ENCODE results near the gene SEZ6L. TPM values are rescaled to one million over a fixed set of nuclear protein-coding genes. Genes with fewer than 3 reads are reported as not detected.

The SEZ6L gene
- polyA plus RNA-seq, 3 donors = 0.01 to 0.67 TPM; not detected in 1

- no peak within 1 kb of the TSS for H3K27ac ChIP-seq (ENCODE audit: low read depth, low read length)
- 1 to 2% (median 1%) methylated on average over 51 to 88 of the region's 96 CpGs for WGBS, 3 donors
Observed at GRCh38 chr22:26428515-26429457, 259.5 kb downstream of the SEZ6L start, which contains the start of gene ASPHD2. Gene ASPHD2, plus strand, starts transcription at chr22:26429260. Its CDS starts 4,356 bp downstream, at chr22:26433616.

DNA sequence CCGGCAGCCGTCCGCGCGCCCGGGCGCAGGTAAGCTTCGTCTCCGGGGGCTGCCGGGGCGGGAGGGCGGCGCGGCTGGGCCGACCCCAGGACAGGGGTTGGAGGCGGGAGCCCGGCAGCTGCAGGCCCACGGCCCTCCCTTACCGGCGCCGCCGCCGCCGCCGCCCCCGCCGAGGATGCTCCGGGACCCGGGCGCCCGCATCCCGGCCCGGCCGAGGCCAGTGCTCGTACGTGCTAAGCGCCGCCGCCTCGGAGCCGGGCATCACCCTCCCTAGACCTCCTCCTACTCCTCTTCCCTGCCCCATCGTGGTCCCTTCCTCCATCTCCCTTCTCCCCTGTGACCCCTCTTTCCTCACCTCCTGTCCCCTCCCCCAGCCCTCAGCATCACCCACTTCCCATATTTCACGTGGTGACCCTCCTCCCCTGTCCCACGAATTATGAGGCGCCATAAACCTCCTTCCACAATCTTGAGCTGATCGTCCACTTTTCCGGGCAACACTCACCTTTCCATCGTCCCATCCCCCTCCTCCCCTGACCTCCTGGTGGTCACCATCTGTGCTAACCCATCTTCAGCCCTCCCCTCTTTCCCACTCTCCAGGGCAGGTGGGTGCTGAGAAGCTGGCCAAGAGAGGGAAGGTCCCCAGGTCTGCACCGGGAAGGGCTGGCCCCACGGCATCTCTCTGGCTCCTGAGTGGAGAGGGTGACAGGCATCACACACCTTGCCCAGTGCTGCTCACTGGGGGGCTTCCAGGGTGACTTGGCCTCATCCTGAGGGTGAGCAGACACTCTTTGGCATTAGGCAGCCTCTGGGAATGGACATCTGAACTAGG, 260.4 kb downstream of the SEZ6L start:
- H3K27ac ChIP-seq (ENCODE audit: low read depth, low read length) = no peak overlapping the region
- whole genome bisulfite sequencing, 3 donors = 6 to 12% (median 8%) methylated on average over 19 to 49 of the region's 50 CpGs

DNA sequence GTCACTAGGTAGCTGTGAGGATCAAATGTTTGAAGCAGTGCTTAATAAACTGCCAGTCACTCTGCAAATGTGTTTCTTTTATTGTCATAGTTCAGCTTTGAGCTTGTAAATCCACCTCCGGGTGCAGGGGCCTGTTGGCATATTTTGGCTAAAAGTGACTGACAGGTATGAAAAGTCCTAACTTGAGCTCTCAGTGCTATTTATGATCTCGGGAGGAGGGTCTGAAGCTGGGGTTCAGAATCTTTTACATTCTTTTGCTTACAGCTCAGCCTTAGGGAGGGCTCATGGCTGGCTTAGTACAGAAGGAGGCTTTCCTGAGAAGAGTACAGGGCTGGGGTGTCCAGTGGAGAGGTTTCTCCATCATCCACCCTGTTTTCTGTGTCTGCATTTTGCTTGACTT, 261.3 kb downstream of the SEZ6L start:
- no peak overlapping the region for H3K27ac ChIP-seq (ENCODE audit: low read depth, low read length)
- 78 to 83% (median 79%) methylated on average over 2 of the region's 2 CpGs for WGBS, 3 donors

GRCh38 chr22:26431261-26431995, 262.2 kb downstream of the SEZ6L start:
- no peak overlapping the region for H3K27ac ChIP-seq (ENCODE audit: low read depth, low read length)
- 84 to 92% (median 90%) methylated on average over 13 of the region's 13 CpGs for WGBS, 3 donors

DNA sequence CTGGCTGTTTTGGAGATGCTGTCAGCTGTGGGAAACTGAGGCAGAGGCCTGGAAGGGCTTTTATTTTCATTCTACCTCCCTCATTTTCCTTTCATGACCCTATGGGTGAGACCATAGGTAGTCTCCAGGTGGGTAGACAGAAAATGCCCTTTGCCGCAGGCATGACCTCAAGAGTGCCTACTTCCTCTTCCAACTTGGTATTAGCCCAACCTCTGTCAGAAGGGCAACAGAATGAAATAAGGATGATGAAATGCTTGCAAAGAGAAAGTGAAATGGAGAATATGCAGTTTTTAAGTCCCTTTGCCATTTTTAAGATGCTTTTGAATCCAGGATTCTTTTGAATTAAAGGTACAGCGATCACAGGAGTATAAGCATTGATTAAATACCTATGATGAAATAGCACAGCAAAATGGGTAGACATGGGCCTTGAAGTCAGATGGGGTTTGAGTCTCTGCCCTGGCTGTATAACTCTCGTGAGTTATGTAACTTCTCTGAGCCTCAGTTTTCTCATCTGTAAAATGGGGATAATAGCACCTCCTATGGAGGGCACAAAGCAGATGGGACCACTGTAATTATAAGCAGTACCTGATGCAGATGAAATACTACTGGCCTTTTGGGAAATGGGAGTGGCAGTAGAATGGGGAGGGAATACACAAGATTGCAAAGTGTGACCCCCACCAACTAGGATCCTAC, 263.5 kb downstream of the SEZ6L start:
- 73 to 82% (median 79%) methylated on average over 3 of the region's 3 CpGs for WGBS, 3 donors
- no peak overlapping the region for H3K27ac ChIP-seq (ENCODE audit: low read depth, low read length)

All from adipose tissue (tissue), 3 donors.